Measurements from ENCODE around the gene PPARGC1A. TPM values are rescaled to one million over a fixed set of nuclear protein-coding genes. Genes with fewer than 3 reads are reported as not detected.

Gene PPARGC1A
- total and polyA plus RNA-seq, 2 of the 13 experiments (the other 11 are each of a cell fraction or from before 2014, with no cell fraction given): 20.7 to 37.3 TPM

DNA sequence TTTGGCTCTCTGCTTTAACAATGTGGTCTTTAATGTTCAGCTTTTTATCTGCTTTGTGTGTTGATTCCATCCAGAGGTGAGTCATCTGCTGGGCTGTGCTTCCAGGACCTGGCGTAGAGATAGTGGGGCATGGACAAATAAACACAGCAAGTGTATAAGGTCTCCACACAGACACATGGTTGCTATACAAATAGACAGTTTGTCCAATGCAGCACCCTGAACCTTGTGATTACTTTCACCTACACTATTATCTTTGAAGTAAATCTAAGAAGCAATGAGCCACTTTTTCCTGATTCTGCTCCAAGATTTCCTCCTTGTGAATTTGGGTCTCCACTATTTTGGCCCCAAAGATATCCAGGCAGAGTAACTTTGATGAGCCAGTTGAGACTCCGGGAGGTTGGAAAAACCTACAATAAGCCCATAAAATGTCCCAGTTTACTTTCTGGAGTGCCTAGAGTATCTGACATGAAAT, 12.1 kb downstream of the PPARGC1A start (continued):
- TF ChIP-seq BRCA1 (CRISPR knock-in tag; IDR thresholded peaks at IDR 0.05): no peak
- TF ChIP-seq NFE2L2 (IDR thresholded peaks at IDR 0.05; ENCODE audit: low read length): no peak
- TF ChIP-seq, protein P1, sequence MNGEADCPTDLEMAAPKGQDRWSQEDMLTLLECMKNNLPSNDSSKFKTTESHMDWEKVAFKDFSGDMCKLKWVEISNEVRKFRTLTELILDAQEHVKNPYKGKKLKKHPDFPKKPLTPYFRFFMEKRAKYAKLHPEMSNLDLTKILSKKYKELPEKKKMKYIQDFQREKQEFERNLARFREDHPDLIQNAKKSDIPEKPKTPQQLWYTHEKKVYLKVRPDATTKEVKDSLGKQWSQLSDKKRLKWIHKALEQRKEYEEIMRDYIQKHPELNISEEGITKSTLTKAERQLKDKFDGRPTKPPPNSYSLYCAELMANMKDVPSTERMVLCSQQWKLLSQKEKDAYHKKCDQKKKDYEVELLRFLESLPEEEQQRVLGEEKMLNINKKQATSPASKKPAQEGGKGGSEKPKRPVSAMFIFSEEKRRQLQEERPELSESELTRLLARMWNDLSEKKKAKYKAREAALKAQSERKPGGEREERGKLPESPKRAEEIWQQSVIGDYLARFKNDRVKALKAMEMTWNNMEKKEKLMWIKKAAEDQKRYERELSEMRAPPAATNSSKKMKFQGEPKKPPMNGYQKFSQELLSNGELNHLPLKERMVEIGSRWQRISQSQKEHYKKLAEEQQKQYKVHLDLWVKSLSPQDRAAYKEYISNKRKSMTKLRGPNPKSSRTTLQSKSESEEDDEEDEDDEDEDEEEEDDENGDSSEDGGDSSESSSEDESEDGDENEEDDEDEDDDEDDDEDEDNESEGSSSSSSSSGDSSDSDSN (CRISPR knock-in tag; IDR thresholded peaks at IDR 0.05): no peak
- TF ChIP-seq FOXP1 (IDR thresholded peaks at IDR 0.05): no peak
- TF ChIP-seq FOXP1 (CRISPR knock-in tag; IDR thresholded peaks at IDR 0.05): peak; percentile 95
- peak; percentile 90; the same call in 1 of the 2 replicates for TF ChIP-seq HMG20A (CRISPR knock-in tag; IDR thresholded peaks at IDR 0.05; ENCODE audit: borderline replicate concordance)
- peak; percentile 36; the same call in 1 of the 2 replicates for TF ChIP-seq KDM3A (CRISPR knock-in tag; IDR thresholded peaks at IDR 0.05; ENCODE audit: low read depth)
- TF ChIP-seq, protein P2, sequence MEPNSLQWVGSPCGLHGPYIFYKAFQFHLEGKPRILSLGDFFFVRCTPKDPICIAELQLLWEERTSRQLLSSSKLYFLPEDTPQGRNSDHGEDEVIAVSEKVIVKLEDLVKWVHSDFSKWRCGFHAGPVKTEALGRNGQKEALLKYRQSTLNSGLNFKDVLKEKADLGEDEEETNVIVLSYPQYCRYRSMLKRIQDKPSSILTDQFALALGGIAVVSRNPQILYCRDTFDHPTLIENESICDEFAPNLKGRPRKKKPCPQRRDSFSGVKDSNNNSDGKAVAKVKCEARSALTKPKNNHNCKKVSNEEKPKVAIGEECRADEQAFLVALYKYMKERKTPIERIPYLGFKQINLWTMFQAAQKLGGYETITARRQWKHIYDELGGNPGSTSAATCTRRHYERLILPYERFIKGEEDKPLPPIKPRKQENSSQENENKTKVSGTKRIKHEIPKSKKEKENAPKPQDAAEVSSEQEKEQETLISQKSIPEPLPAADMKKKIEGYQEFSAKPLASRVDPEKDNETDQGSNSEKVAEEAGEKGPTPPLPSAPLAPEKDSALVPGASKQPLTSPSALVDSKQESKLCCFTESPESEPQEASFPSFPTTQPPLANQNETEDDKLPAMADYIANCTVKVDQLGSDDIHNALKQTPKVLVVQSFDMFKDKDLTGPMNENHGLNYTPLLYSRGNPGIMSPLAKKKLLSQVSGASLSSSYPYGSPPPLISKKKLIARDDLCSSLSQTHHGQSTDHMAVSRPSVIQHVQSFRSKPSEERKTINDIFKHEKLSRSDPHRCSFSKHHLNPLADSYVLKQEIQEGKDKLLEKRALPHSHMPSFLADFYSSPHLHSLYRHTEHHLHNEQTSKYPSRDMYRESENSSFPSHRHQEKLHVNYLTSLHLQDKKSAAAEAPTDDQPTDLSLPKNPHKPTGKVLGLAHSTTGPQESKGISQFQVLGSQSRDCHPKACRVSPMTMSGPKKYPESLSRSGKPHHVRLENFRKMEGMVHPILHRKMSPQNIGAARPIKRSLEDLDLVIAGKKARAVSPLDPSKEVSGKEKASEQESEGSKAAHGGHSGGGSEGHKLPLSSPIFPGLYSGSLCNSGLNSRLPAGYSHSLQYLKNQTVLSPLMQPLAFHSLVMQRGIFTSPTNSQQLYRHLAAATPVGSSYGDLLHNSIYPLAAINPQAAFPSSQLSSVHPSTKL (CRISPR knock-in tag; IDR thresholded peaks at IDR 0.05): peak; percentile 97
- TF ChIP-seq, protein P3, sequence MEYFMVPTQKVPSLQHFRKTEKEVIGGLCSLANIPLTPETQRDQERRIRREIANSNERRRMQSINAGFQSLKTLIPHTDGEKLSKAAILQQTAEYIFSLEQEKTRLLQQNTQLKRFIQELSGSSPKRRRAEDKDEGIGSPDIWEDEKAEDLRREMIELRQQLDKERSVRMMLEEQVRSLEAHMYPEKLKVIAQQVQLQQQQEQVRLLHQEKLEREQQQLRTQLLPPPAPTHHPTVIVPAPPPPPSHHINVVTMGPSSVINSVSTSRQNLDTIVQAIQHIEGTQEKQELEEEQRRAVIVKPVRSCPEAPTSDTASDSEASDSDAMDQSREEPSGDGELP (IDR thresholded peaks at IDR 0.05; ENCODE audit: borderline replicate concordance, low read depth): peak; percentile 86
- TF ChIP-seq, protein P4, sequence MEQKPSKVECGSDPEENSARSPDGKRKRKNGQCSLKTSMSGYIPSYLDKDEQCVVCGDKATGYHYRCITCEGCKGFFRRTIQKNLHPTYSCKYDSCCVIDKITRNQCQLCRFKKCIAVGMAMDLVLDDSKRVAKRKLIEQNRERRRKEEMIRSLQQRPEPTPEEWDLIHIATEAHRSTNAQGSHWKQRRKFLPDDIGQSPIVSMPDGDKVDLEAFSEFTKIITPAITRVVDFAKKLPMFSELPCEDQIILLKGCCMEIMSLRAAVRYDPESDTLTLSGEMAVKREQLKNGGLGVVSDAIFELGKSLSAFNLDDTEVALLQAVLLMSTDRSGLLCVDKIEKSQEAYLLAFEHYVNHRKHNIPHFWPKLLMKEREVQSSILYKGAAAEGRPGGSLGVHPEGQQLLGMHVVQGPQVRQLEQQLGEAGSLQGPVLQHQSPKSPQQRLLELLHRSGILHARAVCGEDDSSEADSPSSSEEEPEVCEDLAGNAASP (CRISPR knock-in tag; IDR thresholded peaks at IDR 0.05; ENCODE audit: borderline replicate concordance): 0 out of 2 replicates have a peak, but pooled peaks have one; percentile 49
- TF ChIP-seq FOSL1 (CRISPR knock-in tag; IDR thresholded peaks at IDR 0.05; ENCODE audit: borderline replicate concordance): peak; percentile 97
- TF ChIP-seq, protein P5, sequence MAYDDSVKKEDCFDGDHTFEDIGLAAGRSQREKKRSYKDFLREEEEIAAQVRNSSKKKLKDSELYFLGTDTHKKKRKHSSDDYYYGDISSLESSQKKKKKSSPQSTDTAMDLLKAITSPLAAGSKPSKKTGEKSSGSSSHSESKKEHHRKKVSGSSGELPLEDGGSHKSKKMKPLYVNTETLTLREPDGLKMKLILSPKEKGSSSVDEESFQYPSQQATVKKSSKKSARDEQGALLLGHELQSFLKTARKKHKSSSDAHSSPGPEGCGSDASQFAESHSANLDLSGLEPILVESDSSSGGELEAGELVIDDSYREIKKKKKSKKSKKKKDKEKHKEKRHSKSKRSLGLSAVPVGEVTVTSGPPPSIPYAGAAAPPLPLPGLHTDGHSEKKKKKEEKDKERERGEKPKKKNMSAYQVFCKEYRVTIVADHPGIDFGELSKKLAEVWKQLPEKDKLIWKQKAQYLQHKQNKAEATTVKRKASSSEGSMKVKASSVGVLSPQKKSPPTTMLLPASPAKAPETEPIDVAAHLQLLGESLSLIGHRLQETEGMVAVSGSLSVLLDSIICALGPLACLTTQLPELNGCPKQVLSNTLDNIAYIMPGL (CRISPR knock-in tag; IDR thresholded peaks at IDR 0.05; ENCODE audit: borderline replicate concordance in 1 of 2, low read depth in 1 of 2): peak in 1 of 2 experiments; percentile 34; a peak in 1 of 4 replicates
- no peak for TF ChIP-seq ZNF546 (CRISPR knock-in tag; conservative IDR thresholded peaks at IDR 0.05)
- no peak for TF ChIP-seq CHD4 (IDR thresholded peaks at IDR 0.05; ENCODE audit: borderline replicate concordance, low read length)
- TF ChIP-seq, protein P6, sequence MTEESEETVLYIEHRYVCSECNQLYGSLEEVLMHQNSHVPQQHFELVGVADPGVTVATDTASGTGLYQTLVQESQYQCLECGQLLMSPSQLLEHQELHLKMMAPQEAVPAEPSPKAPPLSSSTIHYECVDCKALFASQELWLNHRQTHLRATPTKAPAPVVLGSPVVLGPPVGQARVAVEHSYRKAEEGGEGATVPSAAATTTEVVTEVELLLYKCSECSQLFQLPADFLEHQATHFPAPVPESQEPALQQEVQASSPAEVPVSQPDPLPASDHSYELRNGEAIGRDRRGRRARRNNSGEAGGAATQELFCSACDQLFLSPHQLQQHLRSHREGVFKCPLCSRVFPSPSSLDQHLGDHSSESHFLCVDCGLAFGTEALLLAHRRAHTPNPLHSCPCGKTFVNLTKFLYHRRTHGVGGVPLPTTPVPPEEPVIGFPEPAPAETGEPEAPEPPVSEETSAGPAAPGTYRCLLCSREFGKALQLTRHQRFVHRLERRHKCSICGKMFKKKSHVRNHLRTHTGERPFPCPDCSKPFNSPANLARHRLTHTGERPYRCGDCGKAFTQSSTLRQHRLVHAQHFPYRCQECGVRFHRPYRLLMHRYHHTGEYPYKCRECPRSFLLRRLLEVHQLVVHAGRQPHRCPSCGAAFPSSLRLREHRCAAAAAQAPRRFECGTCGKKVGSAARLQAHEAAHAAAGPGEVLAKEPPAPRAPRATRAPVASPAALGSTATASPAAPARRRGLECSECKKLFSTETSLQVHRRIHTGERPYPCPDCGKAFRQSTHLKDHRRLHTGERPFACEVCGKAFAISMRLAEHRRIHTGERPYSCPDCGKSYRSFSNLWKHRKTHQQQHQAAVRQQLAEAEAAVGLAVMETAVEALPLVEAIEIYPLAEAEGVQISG (CRISPR knock-in tag; IDR thresholded peaks at IDR 0.05): peak; percentile 71
- peak; percentile 46; the same call in 1 of the 2 replicates for TF ChIP-seq NFKBIZ (CRISPR knock-in tag; IDR thresholded peaks at IDR 0.05)
- TF ChIP-seq ARNTL (CRISPR knock-in tag; IDR thresholded peaks at IDR 0.05): peak; percentile 59

All from HepG2 (cell line).